ACC112 (cell line): ENCODE results near the gene COMMD10.
A peak's percentile ranks its signal among the peaks of the same experiment; 100 is the strongest.

Experiments
- H2AFZ ChIP-seq: fragments of 200-600 bp; sonication (generic); one replicate; pipeline ENCODE4 v1.6.0; 2017; ENCODE audit warnings: antibody characterized with exemption, low read length; ENCODE audit not compliant: unreplicated experiment
- H3K27ac ChIP-seq: fragments of 200-600 bp; sonication (generic); 2 replicates; pipeline ENCODE4 v1.5.1; 2014; ENCODE audit warnings: low read depth, mild to moderate bottlenecking, antibody characterized with exemption, low read length, moderate library complexity
- H3K27me3 ChIP-seq: fragments of 200-600 bp; sonication (generic); 2 replicates; pipeline ENCODE4 v1.6.1; 2014; ENCODE audit warnings: mild to moderate bottlenecking, antibody characterized with exemption, low read length, moderate library complexity, mixed read lengths; ENCODE audit not compliant: insufficient read depth
- H3K36me3 ChIP-seq: fragments of 200-600 bp; sonication (generic); 2 replicates; pipeline ENCODE4 v1.6.1; 2016; ENCODE audit warnings: mild to moderate bottlenecking, antibody characterized with exemption, low read length, moderate library complexity, mixed read lengths; ENCODE audit not compliant: insufficient read depth
- H3K4me1 ChIP-seq: fragments of 200-600 bp; sonication (generic); one replicate; pipeline ENCODE4 v1.6.1; 2016; ENCODE audit warnings: low read length, mixed read lengths; ENCODE audit not compliant: insufficient read depth, unreplicated experiment, control insufficient read depth
- H3K4me3 ChIP-seq: fragments of 200-600 bp; sonication (generic); 2 replicates; pipeline ENCODE4 v1.5.1; 2014; ENCODE audit warnings: mild to moderate bottlenecking, low read depth, low read length
- H3K79me2 ChIP-seq: fragments of 200-600 bp; sonication (generic); one replicate; pipeline ENCODE4 v1.6.0; 2016; ENCODE audit warnings: low read length; ENCODE audit not compliant: control insufficient read depth, unreplicated experiment, insufficient read depth

The COMMD10 gene

GRCh38 chr5:116281309-116281708 is 196.5 kb downstream of the COMMD10 start:
- H2AFZ ChIP-seq, result peak overlapping the region; percentile 15
- H3K4me3 ChIP-seq, result peak overlapping the region; percentile 64
- H3K36me3 ChIP-seq, result 0 out of 2 replicates have a peak, but pooled peaks cover 3% of the 10 kb centered on the region
- no peaks in the 10 kb centered on the region for H3K79me2 ChIP-seq
- H3K27ac ChIP-seq, result no peak overlapping the region
- peaks cover 5% of the 10 kb centered on the region for H3K4me1 ChIP-seq
- H3K27me3 ChIP-seq, result no peaks in the 10 kb centered on the region

DNA sequence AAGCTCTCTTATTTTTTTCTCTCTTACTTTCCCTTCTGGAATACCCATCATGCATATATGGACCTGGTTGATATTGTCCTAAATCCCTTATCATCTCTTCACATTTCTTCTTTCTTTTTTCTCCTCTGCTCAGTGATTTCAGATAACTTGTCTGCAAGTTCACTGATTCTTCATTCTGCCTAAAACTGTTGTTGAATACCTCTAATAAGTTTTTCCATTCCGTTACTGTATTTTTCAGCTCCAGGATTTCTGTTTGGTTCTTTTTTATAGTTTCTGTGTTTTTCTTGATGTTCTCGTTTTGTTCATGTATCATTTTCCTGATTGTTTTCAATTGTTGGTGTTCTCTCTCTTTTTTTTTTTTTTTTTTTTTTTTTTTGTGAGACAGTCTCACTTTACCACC is 203.7 kb downstream of the COMMD10 start:
- Histone ChIP-seq H3K4me1 (no peaks in the 10 kb centered on the region), H3K36me3 (peaks cover 3% of the 10 kb centered on the region; the same call in 1 of the 2 replicates), H3K27me3 (no peaks in the 10 kb centered on the region), H3K79me2 (no peaks in the 10 kb centered on the region), H3K4me3 (no peak overlapping the region), H2AFZ (no peak overlapping the region), H3K27ac (no peak overlapping the region)

DNA sequence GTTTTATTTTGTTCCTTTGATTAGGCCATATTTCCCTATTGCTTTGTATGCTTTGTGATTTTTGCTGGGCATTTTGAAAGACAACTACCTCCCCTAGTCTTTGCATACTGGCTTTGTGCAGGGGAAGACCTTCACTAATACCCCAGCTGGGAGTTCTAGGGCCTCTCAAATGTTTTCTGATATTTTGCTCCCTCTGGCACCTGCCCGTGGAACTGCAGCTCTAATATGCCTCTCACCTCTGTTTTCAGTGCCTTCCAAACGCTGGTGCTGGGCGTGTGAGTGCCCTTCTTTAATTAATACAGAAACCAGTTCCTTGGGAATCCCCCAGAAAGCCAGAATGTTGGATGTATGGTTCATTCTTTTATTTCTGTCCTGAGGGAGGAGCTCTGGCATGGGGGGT is 204.5 kb downstream of the COMMD10 start:
- Histone ChIP-seq H3K36me3 (peaks cover 3% of the 10 kb centered on the region; the same call in 1 of the 2 replicates), H3K4me1 (no peaks in the 10 kb centered on the region), H3K79me2 (no peaks in the 10 kb centered on the region), H2AFZ (no peak overlapping the region), H3K27ac (no peak overlapping the region), H3K4me3 (no peak overlapping the region), H3K27me3 (no peaks in the 10 kb centered on the region)

GRCh38 chr5:116291271-116291670 is 206.4 kb downstream of the COMMD10 start:
- no peak overlapping the region for H3K4me3 ChIP-seq
- H3K36me3 ChIP-seq, result peaks cover 3% of the 10 kb centered on the region; the same call in 1 of the 2 replicates
- no peaks in the 10 kb centered on the region for H3K4me1 ChIP-seq
- H3K27ac ChIP-seq, result no peak overlapping the region
- no peaks in the 10 kb centered on the region for H3K27me3 ChIP-seq
- H3K79me2 ChIP-seq, result no peaks in the 10 kb centered on the region
- no peak overlapping the region for H2AFZ ChIP-seq

- Histone ChIP-seq H3K36me3 (peaks cover 3% of the 10 kb centered on the region; the same call in 1 of the 2 replicates), H3K79me2 (no peaks in the 10 kb centered on the region), H3K27me3 (no peaks in the 10 kb centered on the region), H3K4me1 (no peaks in the 10 kb centered on the region), H2AFZ (no peak overlapping the region), H3K27ac (no peak overlapping the region), H3K4me3 (no peak overlapping the region)
Observed at GRCh38 chr5:116292321-116292720, 207.5 kb downstream of the COMMD10 start.

DNA sequence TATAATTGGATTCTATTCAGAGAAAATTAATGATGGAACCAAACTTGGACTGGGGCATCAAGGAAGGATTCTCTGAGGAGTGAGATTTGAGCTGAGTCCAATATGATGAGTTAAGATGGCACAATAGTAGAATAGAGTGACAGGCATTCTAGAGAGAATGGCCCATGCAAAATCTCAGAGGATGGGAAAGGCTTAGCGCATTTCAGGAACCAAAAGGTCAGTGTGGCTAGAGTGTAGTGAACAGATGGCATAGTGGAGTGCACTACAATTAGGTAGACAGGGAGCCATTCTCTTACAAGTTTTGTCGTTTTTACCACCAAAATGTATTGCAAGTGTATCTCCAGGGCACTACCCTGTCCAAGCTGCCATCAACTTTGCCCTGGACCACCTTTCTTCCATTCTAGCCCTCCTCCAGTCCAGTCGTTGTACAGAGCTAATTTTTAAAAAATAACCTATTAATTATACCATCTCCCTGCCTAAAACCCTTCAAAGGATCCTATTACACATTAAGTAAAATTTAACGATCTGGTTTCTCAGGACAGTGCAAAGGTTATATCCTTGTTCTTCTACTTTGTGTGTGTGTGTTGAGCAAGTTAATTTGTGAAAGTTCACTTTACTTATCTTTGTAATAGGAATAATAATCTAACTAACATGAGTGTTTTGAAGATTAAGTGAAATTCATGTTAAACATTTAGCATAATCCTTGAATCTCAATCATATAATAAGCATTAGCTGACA is 211.7 kb downstream of the COMMD10 start:
- Histone ChIP-seq H3K36me3 (peaks cover 9% of the 10 kb centered on the region), H3K4me3 (no peak overlapping the region), H2AFZ (no peak overlapping the region), H3K27me3 (no peaks in the 10 kb centered on the region), H3K4me1 (no peaks in the 10 kb centered on the region), H3K79me2 (no peaks in the 10 kb centered on the region), H3K27ac (no peak overlapping the region)

DNA sequence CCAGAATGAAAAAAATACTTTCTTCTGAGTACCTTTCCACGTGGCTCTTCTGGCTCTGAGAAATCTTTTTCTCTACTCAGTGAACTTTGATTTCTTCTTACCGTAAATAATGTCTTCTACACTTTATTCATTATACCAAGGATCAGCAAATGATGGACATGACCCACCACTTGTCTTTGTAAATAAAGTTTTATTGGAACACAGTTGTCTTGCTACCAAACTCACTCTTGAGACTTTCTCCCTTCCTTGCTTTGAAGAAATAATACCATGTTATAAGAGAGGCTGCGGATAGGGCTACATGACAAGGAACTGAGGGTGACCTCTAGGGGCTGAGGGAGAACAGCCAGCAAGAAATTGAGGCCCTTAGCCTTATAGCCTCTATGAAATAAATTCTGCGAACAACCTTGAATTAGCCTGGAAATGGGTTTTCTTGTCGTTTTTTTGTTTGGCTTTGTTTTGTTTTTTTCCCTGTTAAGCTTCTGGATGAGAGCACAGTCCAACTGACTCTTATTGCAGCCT is 212.5 kb downstream of the COMMD10 start:
- Histone ChIP-seq H3K27me3 (no peaks in the 10 kb centered on the region), H3K79me2 (no peaks in the 10 kb centered on the region), H3K4me1 (no peaks in the 10 kb centered on the region)

DNA sequence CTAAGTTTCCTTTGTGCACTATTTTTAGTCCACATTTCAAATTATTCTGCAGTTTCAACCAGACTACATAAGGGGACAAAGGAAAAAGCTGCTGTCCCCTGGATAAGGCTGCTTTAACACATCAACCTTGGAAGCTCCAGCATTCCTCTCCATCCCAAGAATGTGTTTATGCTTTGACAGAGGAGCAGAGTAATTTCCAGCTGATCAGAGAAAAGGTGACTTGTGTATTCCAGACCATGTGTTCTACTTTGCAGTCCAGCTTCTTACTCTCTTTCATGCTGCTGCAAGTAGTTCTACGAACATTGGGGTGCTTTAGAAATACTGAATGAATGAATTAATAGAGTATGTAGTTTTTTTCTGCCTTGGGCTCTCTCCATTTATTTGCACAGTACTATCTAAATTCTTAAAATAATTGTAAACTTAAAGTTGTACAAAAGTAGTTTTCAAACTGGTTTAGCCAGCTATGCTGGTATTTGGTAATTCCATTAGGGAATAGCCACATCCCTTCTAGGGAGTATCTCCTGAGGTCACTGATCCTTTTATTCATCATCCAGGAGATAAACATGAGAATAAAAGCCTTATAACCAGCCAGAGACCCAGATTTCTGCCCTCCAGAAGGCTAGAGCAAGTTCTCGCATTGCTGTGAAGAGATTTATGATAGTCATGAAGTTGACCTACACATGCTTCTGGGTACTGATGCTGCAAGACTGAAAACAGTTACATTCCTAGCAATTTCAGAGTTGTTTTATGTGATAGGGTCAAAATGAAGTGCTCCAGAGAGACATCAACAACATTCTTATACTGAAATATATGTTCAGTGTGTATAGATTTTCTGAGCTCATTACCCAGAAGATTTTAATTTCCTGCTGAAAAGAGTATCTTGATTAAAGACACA is 215.2 kb downstream of the COMMD10 start:
- no peak overlapping the region for H3K27ac ChIP-seq
- no peak overlapping the region for H3K4me3 ChIP-seq
- H2AFZ ChIP-seq, result no peak overlapping the region
- no peaks in the 10 kb centered on the region for H3K4me1 ChIP-seq
- H3K79me2 ChIP-seq, result no peaks in the 10 kb centered on the region
- H3K27me3 ChIP-seq, result no peaks in the 10 kb centered on the region
- H3K36me3 ChIP-seq, result peaks cover 19% of the 10 kb centered on the region; the same call in 1 of the 2 replicates

More for the DNA sequence above, 212.5 kb downstream of the COMMD10 start:
- Histone ChIP-seq H3K27ac (no peak overlapping the region), H2AFZ (no peak overlapping the region), H3K36me3 (peaks cover 9% of the 10 kb centered on the region), H3K4me3 (no peak overlapping the region)

DNA sequence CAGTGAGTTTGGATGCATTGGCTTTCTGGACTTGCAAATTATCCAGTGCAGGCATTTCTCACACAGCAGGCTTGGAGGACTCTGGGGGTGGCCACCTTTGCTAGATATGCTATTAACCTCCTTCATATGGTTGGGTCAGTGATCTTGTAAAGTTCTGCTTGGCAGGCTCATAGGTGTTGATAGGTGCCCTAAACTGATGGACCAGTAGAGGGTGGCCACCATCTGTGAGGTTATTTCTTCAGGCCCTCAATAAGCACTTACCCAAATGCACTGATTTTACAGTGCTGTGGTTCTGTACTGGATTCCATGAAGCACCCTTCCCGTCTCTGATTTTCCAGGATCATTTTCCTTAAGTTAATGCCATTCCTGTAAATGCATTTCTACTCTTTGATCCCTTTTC is 216.3 kb downstream of the COMMD10 start:
- H3K27me3 ChIP-seq, result no peaks in the 10 kb centered on the region
- H3K4me3 ChIP-seq, result no peak overlapping the region
- no peaks in the 10 kb centered on the region for H3K79me2 ChIP-seq
- H3K36me3 ChIP-seq, result peaks cover 26% of the 10 kb centered on the region; the same call in 1 of the 2 replicates
- no peaks in the 10 kb centered on the region for H3K4me1 ChIP-seq
- H3K27ac ChIP-seq, result no peak overlapping the region
- no peak overlapping the region for H2AFZ ChIP-seq

DNA sequence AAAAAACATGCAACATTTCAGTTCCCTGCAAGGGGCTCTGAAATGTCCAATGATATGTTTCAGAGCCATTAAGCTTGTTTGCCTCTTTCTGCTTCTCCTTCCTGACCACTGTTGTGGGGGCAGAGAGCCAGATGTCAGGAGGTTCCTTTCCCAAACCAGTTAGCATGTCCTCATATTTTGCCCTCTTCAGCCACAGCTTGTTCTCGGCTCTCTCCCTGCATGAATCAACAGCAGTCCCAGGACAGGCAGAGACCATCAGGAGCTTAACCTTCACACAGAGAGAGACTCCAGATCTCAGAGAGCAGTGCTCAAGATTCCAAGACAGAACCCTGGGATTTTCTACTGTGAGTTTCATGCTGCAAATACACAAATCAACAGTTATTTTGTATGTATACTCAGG is 218.5 kb downstream of the COMMD10 start:
- no peaks in the 10 kb centered on the region for H3K79me2 ChIP-seq
- H3K27me3 ChIP-seq, result no peaks in the 10 kb centered on the region
- no peak overlapping the region for H3K27ac ChIP-seq
- H2AFZ ChIP-seq, result no peak overlapping the region
- H3K4me1 ChIP-seq, result no peaks in the 10 kb centered on the region
- no peak overlapping the region for H3K4me3 ChIP-seq
- H3K36me3 ChIP-seq, result peaks cover 28% of the 10 kb centered on the region
